ENCODE results near the gene BANP.

Gene BANP

DNA sequence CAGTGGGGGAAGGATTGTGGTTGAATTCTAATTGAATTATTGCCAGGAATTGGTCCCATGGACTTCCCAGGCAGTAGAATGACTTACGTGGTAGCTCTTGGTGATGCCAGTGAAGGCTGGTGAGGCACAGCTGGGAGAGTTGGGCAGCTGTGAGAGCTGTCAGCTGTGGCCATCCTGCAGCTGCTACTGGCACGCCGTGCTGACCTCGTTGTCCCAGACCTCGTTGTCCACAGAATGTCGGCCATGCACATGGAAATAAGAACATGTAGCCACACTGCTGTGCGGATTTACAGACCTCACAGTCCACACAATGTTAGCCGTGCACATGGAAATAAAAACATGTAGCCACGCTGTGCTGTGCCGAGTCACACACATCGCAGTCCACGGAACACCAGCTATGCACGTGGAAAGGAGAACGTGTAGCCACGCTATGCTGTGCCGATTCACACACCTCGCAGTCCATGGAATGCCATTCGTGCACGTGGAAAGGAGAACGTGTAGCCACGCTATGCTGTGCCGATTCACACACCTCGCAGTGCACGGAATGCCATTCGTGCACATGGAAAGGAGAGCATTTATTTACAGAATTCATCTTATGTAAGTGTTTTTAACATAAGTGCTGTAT, 59.2 kb downstream of the BANP start:
- Histone ChIP-seq H3K23ac (ENCODE audit: low read length) (no peak overlapping the region), H3K4me3 (ENCODE audit: low read length) (no peak overlapping the region), H3K36me3 (ENCODE audit: control insufficient read depth, insufficient read depth, low read length) (peaks cover 5% of the 10 kb centered on the region), H3K27ac (ENCODE audit: low read depth, low read length) (no peak overlapping the region), H2AK5ac (ENCODE audit: low read length) (no peak overlapping the region), H3K4me1 (ENCODE audit: control insufficient read depth, low read depth, low read length) (no peaks in the 10 kb centered on the region), H4K5ac (ENCODE audit: low read length) (no peak overlapping the region), H3K4ac (ENCODE audit: low read depth, low read length) (no peak overlapping the region), H3K4me2 (ENCODE audit: low read length) (no peak overlapping the region), H2BK120ac (ENCODE audit: low read depth, low read length) (no peak overlapping the region), H3K9ac (ENCODE audit: low read length) (no peak overlapping the region), H3K79me2 (ENCODE audit: control insufficient read depth, insufficient read depth, low read length) (peaks cover 1% of the 10 kb centered on the region), H3K27me3 (ENCODE audit: insufficient read depth, low read length, poor library complexity) (no peaks in the 10 kb centered on the region), H4K8ac (ENCODE audit: low read depth, low read length) (no peak overlapping the region), H3K79me1 (ENCODE audit: low read length) (peaks cover 2% of the 10 kb centered on the region), H2BK5ac (ENCODE audit: low read length) (no peak overlapping the region), H3K56ac (ENCODE audit: low read length) (no peak overlapping the region), H2BK15ac (replicated peaks; ENCODE audit: low read depth) (no peak overlapping the region), H3K18ac (ENCODE audit: low read length) (no peak overlapping the region)
- DNase-seq: no peak
- no CpG with 5 or more reads among the region's 25 CpGs for WGBS (ENCODE audit: extremely low coverage, insufficient coverage, low lambda C conversion rate)

DNA sequence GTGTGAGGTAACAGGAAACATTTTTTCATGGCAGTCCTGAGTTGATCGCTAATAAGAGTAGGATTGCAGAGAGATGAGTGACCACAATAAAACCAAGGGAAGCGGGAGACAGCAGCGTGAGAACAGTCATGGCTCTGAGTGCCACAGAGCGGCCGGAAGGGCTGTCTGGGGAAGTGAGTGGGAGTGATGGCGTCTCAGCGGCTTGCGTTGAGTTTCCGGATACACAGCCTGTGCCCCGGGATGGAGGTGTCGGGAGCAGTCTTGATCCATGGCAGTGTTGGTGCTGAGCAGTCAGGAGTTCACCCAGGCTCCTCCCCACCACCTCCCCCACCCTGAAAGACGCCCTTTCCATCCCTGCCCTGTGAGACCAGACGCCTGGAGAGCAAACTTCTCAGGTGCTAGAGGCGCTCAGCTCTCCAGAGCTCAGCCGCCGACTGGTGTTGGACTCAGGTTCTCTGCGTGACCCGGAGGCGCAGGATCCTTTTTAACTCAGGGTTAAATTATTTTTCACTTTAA, 59.8 kb downstream of the BANP start:
- H4K8ac ChIP-seq (ENCODE audit: low read depth, low read length): no peak overlapping the region
- no peak overlapping the region for H2AK5ac ChIP-seq (ENCODE audit: low read length)
- H3K23ac ChIP-seq (ENCODE audit: low read length): no peak overlapping the region
- no peak overlapping the region for H3K27ac ChIP-seq (ENCODE audit: low read depth, low read length)
- no peak overlapping the region for H3K4ac ChIP-seq (ENCODE audit: low read depth, low read length)
- peaks cover 5% of the 10 kb centered on the region for H3K36me3 ChIP-seq (ENCODE audit: control insufficient read depth, insufficient read depth, low read length)
- H3K56ac ChIP-seq (ENCODE audit: low read length): no peak overlapping the region
- no peak overlapping the region for H3K9ac ChIP-seq (ENCODE audit: low read length)
- no peak for DNase-seq
- no peaks in the 10 kb centered on the region for H3K27me3 ChIP-seq (ENCODE audit: insufficient read depth, low read length, poor library complexity)
- peaks cover 2% of the 10 kb centered on the region for H3K79me1 ChIP-seq (ENCODE audit: low read length)
- peaks cover 1% of the 10 kb centered on the region for H3K79me2 ChIP-seq (ENCODE audit: control insufficient read depth, insufficient read depth, low read length)
- H2BK15ac ChIP-seq (replicated peaks; ENCODE audit: low read depth): no peak overlapping the region
- no peaks in the 10 kb centered on the region for H3K4me1 ChIP-seq (ENCODE audit: control insufficient read depth, low read depth, low read length)
- no peak overlapping the region for H3K18ac ChIP-seq (ENCODE audit: low read length)
- H4K5ac ChIP-seq (ENCODE audit: low read length): no peak overlapping the region
- H2BK120ac ChIP-seq (ENCODE audit: low read depth, low read length): no peak overlapping the region
- H2BK5ac ChIP-seq (ENCODE audit: low read length): no peak overlapping the region
- no CpG with 5 or more reads among the region's 19 CpGs for WGBS (ENCODE audit: extremely low coverage, insufficient coverage, low lambda C conversion rate)
- no peak overlapping the region for H3K4me3 ChIP-seq (ENCODE audit: low read length)
- H3K4me2 ChIP-seq (ENCODE audit: low read length): no peak overlapping the region

DNA sequence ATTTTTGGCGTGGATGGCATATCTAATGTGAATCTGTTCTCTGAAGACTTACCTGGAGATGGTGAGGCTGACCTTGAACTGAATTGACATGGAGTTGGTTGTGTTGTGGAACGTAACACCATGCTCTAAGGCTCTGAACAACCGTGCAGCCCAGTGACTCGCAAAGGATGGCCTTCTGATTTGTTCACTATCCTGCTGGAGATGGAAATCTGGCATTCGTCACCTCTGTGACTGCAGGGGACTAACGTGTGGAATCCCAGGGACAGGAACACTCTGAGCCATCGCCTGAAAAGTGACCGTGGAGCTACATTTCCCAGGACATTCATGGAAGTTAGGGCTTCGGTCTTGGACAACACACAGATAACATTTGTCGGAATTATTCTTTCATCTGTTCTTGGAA, 61.1 kb downstream of the BANP start:
- Histone ChIP-seq H3K79me2 (ENCODE audit: control insufficient read depth, insufficient read depth, low read length) (peaks cover 1% of the 10 kb centered on the region), H4K8ac (ENCODE audit: low read depth, low read length) (no peak overlapping the region), H3K79me1 (ENCODE audit: low read length) (peaks cover 2% of the 10 kb centered on the region), H3K9ac (ENCODE audit: low read length) (no peak overlapping the region), H3K4me2 (ENCODE audit: low read length) (no peak overlapping the region), H2BK15ac (replicated peaks; ENCODE audit: low read depth) (no peak overlapping the region), H3K27ac (ENCODE audit: low read depth, low read length) (no peak overlapping the region), H2BK120ac (ENCODE audit: low read depth, low read length) (no peak overlapping the region), H3K4me3 (ENCODE audit: low read length) (no peak overlapping the region), H3K18ac (ENCODE audit: low read length) (no peak overlapping the region), H3K36me3 (ENCODE audit: control insufficient read depth, insufficient read depth, low read length) (peaks cover 5% of the 10 kb centered on the region), H3K27me3 (ENCODE audit: insufficient read depth, low read length, poor library complexity) (no peaks in the 10 kb centered on the region), H2AK5ac (ENCODE audit: low read length) (no peak overlapping the region), H3K4me1 (ENCODE audit: control insufficient read depth, low read depth, low read length) (no peaks in the 10 kb centered on the region), H3K4ac (ENCODE audit: low read depth, low read length) (no peak overlapping the region), H3K56ac (ENCODE audit: low read length) (no peak overlapping the region), H2BK5ac (ENCODE audit: low read length) (no peak overlapping the region), H3K23ac (ENCODE audit: low read length) (no peak overlapping the region), H4K5ac (ENCODE audit: low read length) (no peak overlapping the region)
- DNase-seq: no peak
- WGBS (ENCODE audit: extremely low coverage, insufficient coverage, low lambda C conversion rate): no CpG with 5 or more reads among the region's 10 CpGs

DNA sequence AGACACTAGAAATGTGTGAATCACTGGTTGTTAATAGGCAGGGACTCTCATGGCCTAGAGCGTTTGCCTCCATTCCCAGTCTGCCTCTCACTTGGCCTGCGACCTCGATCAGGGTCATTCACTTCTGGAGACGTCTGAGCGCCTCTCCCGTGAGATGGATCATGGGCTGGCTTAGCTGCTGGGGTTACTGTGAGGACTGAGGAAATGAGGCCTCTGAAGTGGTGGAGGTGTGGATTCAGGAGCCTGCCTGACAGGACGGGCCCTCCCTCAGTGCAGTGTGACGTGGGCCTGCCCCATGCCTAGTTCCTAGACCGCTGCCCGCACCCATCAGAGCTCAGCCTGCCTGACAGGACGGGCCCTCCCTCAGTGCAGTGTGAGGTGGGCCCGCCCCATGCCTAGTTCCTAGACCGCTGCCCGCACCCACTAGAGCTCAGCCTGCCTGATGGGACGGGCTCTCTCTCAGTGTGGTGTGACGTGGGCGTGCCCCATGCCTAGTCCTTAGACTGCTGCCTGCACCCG, 61.9 kb downstream of the BANP start:
- Histone ChIP-seq H3K79me1 (ENCODE audit: low read length) (peaks cover 2% of the 10 kb centered on the region), H3K27me3 (ENCODE audit: insufficient read depth, low read length, poor library complexity) (no peaks in the 10 kb centered on the region), H2BK5ac (ENCODE audit: low read length) (no peak overlapping the region), H3K9ac (ENCODE audit: low read length) (no peak overlapping the region), H3K56ac (ENCODE audit: low read length) (no peak overlapping the region), H3K4me3 (ENCODE audit: low read length) (no peak overlapping the region), H3K27ac (ENCODE audit: low read depth, low read length) (no peak overlapping the region), H3K4me1 (ENCODE audit: control insufficient read depth, low read depth, low read length) (no peaks in the 10 kb centered on the region), H3K36me3 (ENCODE audit: control insufficient read depth, insufficient read depth, low read length) (peaks cover 3% of the 10 kb centered on the region), H3K23ac (ENCODE audit: low read length) (no peak overlapping the region), H4K5ac (ENCODE audit: low read length) (no peak overlapping the region), H3K4me2 (ENCODE audit: low read length) (no peak overlapping the region), H2AK5ac (ENCODE audit: low read length) (no peak overlapping the region), H3K18ac (ENCODE audit: low read length) (no peak overlapping the region), H4K8ac (ENCODE audit: low read depth, low read length) (no peak overlapping the region), H2BK120ac (ENCODE audit: low read depth, low read length) (no peak overlapping the region), H3K4ac (ENCODE audit: low read depth, low read length) (no peak overlapping the region), H3K79me2 (ENCODE audit: control insufficient read depth, insufficient read depth, low read length) (no peaks in the 10 kb centered on the region), H2BK15ac (replicated peaks; ENCODE audit: low read depth) (no peak overlapping the region)
- no CpG with 5 or more reads among the region's 18 CpGs for WGBS (ENCODE audit: extremely low coverage, insufficient coverage, low lambda C conversion rate)
- DNase-seq: no peak

DNA sequence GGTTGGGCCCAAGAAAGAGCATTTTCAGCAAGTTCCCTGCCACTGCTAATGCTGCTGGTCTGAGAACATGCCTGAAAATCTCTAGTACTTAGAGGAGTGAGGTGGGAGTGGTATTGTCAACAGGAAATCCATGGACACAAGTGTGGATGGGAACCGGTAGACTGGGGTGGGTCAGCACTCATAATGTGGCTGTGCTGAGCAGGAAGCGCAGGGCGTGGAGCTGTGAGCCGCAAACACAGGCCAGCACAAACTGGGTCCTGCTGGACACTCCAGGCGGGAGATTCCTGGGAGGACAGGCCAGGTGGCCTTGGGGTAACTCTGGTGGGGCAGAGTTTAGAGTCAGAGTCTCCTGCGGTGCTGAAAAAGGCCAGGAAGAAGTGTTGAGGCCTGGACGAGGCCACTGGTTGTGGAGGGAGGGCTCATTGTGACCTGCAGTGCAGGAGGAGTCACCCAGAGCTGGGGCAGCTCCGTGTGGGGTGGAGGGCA, 62.6 kb downstream of the BANP start:
- Histone ChIP-seq H2BK5ac (ENCODE audit: low read length) (no peak overlapping the region), H3K4ac (ENCODE audit: low read depth, low read length) (no peak overlapping the region), H3K27ac (ENCODE audit: low read depth, low read length) (no peak overlapping the region), H3K4me3 (ENCODE audit: low read length) (no peak overlapping the region), H3K36me3 (ENCODE audit: control insufficient read depth, insufficient read depth, low read length) (peaks cover 3% of the 10 kb centered on the region), H3K18ac (ENCODE audit: low read length) (no peak overlapping the region), H4K5ac (ENCODE audit: low read length) (no peak overlapping the region), H2BK15ac (replicated peaks; ENCODE audit: low read depth) (no peak overlapping the region), H3K79me2 (ENCODE audit: control insufficient read depth, insufficient read depth, low read length) (no peaks in the 10 kb centered on the region), H3K4me2 (ENCODE audit: low read length) (no peak overlapping the region), H3K79me1 (ENCODE audit: low read length) (peaks cover 2% of the 10 kb centered on the region), H2AK5ac (ENCODE audit: low read length) (no peak overlapping the region), H4K8ac (ENCODE audit: low read depth, low read length) (no peak overlapping the region), H2BK120ac (ENCODE audit: low read depth, low read length) (no peak overlapping the region), H3K56ac (ENCODE audit: low read length) (no peak overlapping the region), H3K23ac (ENCODE audit: low read length) (no peak overlapping the region), H3K9ac (ENCODE audit: low read length) (no peak overlapping the region), H3K27me3 (ENCODE audit: insufficient read depth, low read length, poor library complexity) (no peaks in the 10 kb centered on the region), H3K4me1 (ENCODE audit: control insufficient read depth, low read depth, low read length) (no peaks in the 10 kb centered on the region)
- DNase-seq: no peak
- WGBS (ENCODE audit: extremely low coverage, insufficient coverage, low lambda C conversion rate): no CpG with 5 or more reads among the region's 8 CpGs

Measured in mesendoderm (in vitro differentiated cells).